Testis (tissue), 2 donors: Measurements from ENCODE around the gene HSPH1.

Experiments
- CTCF ChIP-seq, 3 experiments: fragments of 450-650 bp in 2 of 3; fragments of 200-600 bp in 1 of 3; sonication (generic) in 1 of 3; IDR thresholded peaks; one replicate each; pipeline ENCODE4 v1.5.1; 2016 to 2019; ENCODE audit warnings: antibody characterized with exemption in 3 of 3, mild to moderate bottlenecking in 2 of 3, moderate library complexity in 1 of 3
- POLR2A ChIP-seq: fragments of 450-650 bp; IDR thresholded peaks from one replicate; pipeline ENCODE4 v1.6.1; 2017; ENCODE audit warnings: antibody characterized with exemption, mild to moderate bottlenecking, moderate library complexity

GRCh38 chr13:31116224-31116623 lies 45.5 kb downstream of the HSPH1 start:
- TF ChIP-seq CTCF (IDR thresholded peaks at IDR 0.05) (no peak), POLR2A (no peak)
